Measurements from ENCODE around the gene KDM2B. TPM values are rescaled to one million over a fixed set of nuclear protein-coding genes. Genes with fewer than 3 reads are reported as not detected.

The KDM2B gene
- total RNA-seq, 4 donors from 2014 or later: 20.7 to 26.3 (median 23.9) TPM

DNA sequence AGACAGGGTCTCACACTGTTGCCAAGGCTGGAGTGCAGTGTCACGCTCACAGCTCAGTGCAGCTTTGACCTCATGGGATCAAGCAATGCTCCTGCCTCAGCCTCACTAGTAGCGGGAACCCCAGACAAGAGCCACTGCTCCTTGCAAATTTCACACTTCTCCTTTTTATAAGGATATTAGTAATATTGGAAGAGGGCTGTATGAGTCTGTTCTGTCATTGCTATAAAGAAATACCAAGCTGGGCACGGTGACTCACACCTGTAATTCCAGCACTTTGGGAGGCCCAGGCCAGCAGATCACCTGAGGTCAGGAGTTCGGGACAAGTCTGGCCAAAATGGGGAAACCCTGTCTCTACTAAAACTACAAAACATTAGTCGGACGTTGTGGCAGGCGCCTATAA is 32.6 kb upstream of the KDM2B start:
- Histone ChIP-seq H3K36me3 (no peaks in the 10 kb centered on the region), H3K9me3 (no peaks in the 10 kb centered on the region), H3K4me1 (peaks cover 0 to 20% (median 7%) of the 10 kb centered on the region in 3 donors), H3K27me3 (no peaks in the 10 kb centered on the region), H3K27ac (no peak overlapping the region), H3K4me3 (no peak overlapping the region)
- TF ChIP-seq, protein P1, sequence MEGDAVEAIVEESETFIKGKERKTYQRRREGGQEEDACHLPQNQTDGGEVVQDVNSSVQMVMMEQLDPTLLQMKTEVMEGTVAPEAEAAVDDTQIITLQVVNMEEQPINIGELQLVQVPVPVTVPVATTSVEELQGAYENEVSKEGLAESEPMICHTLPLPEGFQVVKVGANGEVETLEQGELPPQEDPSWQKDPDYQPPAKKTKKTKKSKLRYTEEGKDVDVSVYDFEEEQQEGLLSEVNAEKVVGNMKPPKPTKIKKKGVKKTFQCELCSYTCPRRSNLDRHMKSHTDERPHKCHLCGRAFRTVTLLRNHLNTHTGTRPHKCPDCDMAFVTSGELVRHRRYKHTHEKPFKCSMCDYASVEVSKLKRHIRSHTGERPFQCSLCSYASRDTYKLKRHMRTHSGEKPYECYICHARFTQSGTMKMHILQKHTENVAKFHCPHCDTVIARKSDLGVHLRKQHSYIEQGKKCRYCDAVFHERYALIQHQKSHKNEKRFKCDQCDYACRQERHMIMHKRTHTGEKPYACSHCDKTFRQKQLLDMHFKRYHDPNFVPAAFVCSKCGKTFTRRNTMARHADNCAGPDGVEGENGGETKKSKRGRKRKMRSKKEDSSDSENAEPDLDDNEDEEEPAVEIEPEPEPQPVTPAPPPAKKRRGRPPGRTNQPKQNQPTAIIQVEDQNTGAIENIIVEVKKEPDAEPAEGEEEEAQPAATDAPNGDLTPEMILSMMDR (IDR thresholded peaks at IDR 0.05): no peak
- no peak for TF ChIP-seq POLR2A (IDR thresholded peaks at IDR 0.05)
- WGBS, 2 donors: 69 to 87% methylated on average over 2 to 3 of the region's 7 CpGs
- intact Hi-C loops (cut with DNase I): no loop called here
- DNase-seq: no peak

DNA sequence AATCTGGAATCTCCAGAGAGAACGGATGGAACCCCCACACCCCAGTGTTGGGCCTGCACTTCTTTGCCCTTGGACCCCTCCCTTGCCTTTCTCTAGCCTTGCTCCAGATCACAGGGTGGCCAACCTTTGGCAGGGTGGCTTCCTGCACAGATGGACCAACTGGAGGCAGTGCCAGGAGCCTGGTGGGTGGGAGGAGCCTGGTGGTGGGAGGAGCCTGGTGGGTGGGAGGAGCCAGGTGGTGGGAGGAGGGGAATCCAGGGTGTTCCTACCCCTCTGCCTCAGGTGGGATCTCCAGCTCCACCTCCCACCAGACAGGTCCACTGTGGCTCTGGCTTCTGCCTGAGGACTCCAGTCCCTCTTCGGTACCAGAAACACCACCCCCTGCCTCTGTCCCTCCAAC is 30.5 kb upstream of the KDM2B start:
- peak overlapping the region; percentile 30 to 72 (median 44) for H3K27ac ChIP-seq
- peaks cover 0 to 20% (median 7%) of the 10 kb centered on the region in 3 donors for H3K4me1 ChIP-seq
- no peak overlapping the region for H3K4me3 ChIP-seq
- H3K27me3 ChIP-seq: no peaks in the 10 kb centered on the region
- H3K36me3 ChIP-seq: no peaks in the 10 kb centered on the region
- WGBS, 2 donors: 75 to 93% methylated on average over 1 to 2 of the region's 2 CpGs
- H3K9me3 ChIP-seq: no peaks in the 10 kb centered on the region
- DNase-seq: no peak
- intact Hi-C loops (cut with DNase I): no loop called here
- no peak for TF ChIP-seq POLR2A (IDR thresholded peaks at IDR 0.05)
- TF ChIP-seq, protein P1 (IDR thresholded peaks at IDR 0.05): no peak

DNA sequence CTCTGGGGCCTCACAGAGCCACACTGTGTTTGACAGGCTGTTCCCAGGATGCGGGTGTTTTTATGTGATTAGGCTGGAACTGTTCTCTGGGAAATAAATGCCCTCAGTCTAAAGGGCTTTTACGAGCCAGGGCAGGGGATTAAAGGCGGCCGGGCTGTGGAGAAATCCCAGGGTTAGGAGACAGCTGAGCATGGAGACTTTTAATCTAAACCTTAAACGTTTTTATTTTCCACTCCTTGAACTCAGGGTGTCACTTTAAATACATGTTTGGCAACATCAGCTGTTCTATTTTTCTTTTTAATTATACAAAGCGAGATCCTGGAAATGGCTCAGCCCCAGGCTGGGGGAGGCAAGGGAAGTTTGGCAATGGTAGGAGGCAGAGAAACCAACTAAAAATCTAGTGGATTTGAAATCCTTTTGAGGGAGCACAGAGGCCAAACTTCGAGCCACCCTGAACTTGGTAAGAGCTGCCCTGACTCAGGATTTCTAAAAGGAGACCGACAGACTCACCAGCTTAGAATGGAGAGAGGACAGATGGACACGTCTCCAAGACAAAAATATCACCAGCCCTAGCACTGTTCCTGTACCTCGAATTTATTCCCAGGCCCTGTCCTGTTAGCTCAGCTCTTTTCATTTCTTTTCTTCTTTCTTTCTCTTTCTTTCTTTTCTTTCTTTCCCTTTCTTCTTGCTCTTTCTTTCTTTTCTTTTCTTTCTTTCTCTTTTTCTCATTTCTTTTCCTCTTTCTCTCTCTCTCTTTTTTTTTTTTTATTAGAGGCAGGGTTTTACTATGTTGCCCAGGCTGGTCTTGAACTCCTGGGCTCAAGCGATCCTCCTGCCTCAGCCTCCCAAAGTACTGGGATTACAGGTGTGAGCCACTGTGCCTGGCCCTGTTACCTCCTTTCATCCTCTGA is 29.7 kb upstream of the KDM2B start:
- H3K4me1 ChIP-seq: peaks cover 0 to 20% (median 7%) of the 10 kb centered on the region in 3 donors
- H3K9me3 ChIP-seq: no peaks in the 10 kb centered on the region
- intact Hi-C loops (cut with DNase I): no loop called here
- no peaks in the 10 kb centered on the region for H3K27me3 ChIP-seq
- peak overlapping the region; percentile 30 to 72 (median 44) for H3K27ac ChIP-seq
- TF ChIP-seq POLR2A (IDR thresholded peaks at IDR 0.05): no peak
- TF ChIP-seq, protein P1 (IDR thresholded peaks at IDR 0.05): no peak
- no peak for DNase-seq
- peak overlapping the region in 1 of 4 donors; percentile 30 for H3K4me3 ChIP-seq
- WGBS, 2 donors: 23 to 33% methylated on average over 10 to 11 of the region's 11 CpGs
- no peaks in the 10 kb centered on the region for H3K36me3 ChIP-seq

DNA sequence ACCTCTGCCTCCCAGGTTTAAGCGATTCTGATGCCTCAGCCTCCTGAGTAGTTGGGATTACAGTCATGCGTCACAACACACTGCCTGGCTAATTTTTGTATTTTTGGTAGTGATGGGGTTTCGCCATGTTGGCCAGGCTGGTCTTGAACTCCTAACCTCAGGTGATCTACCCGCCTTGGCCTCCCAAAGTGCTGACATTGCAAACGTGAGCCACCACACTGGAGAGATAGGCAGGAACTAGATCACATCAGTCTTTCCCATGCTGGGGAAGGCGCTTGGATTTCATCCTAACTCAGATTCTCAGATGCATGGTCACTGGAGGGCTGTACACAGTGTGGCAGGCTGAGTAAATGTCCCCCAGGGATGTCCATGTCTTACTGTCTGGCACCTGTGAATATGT is 27.5 kb upstream of the KDM2B start:
- peaks cover 0 to 20% (median 7%) of the 10 kb centered on the region in 3 donors for H3K4me1 ChIP-seq
- WGBS, 2 donors: 81 to 93% methylated on average over 3 to 6 of the region's 6 CpGs
- H3K4me3 ChIP-seq: no peak overlapping the region
- no peak overlapping the region for H3K27ac ChIP-seq
- TF ChIP-seq POLR2A (IDR thresholded peaks at IDR 0.05): no peak
- TF ChIP-seq, protein P1 (IDR thresholded peaks at IDR 0.05): no peak
- no peaks in the 10 kb centered on the region for H3K36me3 ChIP-seq
- no peaks in the 10 kb centered on the region for H3K9me3 ChIP-seq
- no peaks in the 10 kb centered on the region for H3K27me3 ChIP-seq
- no peak for DNase-seq
- intact Hi-C loops (cut with DNase I): no loop called here

DNA sequence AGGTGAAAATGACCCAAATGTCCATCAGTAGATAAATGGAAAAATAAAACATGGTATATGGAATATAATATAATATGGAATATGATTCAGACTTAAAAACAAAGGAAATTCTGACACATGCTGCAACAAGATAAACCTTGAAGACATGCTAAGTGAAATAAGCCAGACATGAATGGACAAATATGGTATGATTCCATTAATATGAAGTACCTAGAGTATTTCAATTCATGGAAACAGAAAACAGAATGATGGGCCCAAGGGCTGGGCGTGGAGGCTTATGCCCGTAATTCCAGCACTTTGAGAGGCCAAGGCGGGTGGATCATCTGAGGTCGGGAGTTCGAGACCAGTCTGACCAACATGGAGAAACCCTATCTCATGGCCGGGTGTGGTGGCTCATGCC is 22.8 kb upstream of the KDM2B start:
- WGBS, 2 donors: 63 to 71% methylated on average over 6 of the region's 6 CpGs
- H3K36me3 ChIP-seq: no peaks in the 10 kb centered on the region
- intact Hi-C loops (cut with DNase I): no loop called here
- H3K9me3 ChIP-seq: no peaks in the 10 kb centered on the region
- no peak overlapping the region for H3K27ac ChIP-seq
- no peak overlapping the region for H3K4me3 ChIP-seq
- TF ChIP-seq POLR2A (IDR thresholded peaks at IDR 0.05): no peak
- TF ChIP-seq, protein P1 (IDR thresholded peaks at IDR 0.05): no peak
- no peaks in the 10 kb centered on the region for H3K27me3 ChIP-seq
- no peak for DNase-seq
- no peaks in the 10 kb centered on the region for H3K4me1 ChIP-seq

All from esophagus squamous epithelium (tissue), 5 donors.